ENCODE measurements around the gene PTGDR2. TPM values are rescaled to one million over a fixed set of nuclear protein-coding genes. Genes with fewer than 3 reads are reported as not detected.

The PTGDR2 gene
- total RNA-seq, 1 experiment from 2014 or later: 0.12 TPM

DNA sequence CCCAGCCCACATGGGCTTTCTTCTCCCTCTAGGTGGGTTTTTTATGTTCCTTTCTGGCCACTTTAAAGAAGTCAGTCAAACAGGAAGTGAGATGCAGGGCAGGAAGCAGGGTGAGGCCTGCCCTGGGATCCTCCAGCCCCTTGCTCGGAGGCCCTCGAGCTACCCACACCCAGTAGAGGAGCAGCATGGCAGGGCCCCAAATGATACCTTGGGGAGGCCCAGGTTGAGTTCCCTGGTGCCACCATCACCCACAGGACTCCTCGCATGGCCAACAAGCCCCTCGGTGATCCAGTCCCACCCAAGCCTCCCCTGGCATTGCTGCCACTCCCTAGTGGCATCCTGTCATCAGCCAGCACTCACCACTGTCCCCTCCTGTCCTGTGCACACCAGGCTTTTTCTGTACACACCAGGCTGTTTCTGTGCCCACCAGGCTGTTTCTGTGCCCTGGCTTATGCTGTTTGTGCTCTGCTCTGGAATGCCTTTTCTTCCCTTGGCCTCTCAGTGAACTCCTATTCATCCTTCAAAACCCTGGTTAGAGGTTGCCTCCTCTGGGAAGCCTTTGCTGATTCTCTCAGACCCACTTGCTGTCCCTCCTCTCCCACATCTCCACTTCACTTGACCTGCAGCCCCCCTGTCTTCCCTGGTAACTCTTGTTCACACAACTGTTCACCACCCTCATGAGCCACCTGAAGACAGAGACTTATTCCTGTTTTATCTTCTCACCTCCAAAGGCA, 3.1 kb upstream of the PTGDR2 start:
- CTCF ChIA-PET: no interaction called here

More for the DNA sequence above, 3.1 kb upstream of the PTGDR2 start:
- ChIA-PET POLR2A (no interaction called here), RAD21 (ENCODE audit: low non-redundant PET in 1 of 2, low total read pairs in 2 of 2, uncharacterized antibody in 2 of 2, unreplicated experiment in 2 of 2) (no interaction called here)
- no peaks in the 10 kb centered on the region for H4K20me1 ChIP-seq (ENCODE audit: insufficient read depth)
- intact Hi-C loops (cut with micrococcal nuclease): no loop called here
- H3K27ac ChIP-seq (ENCODE audit: low read depth, low read length): no peak overlapping the region
- no peak overlapping the region for H3K4me3 ChIP-seq (replicated peaks in 1 of 2; ENCODE audit: low read depth in 1 of 2, low read length in 2 of 2)
- no peaks in the 10 kb centered on the region for H3K4me1 ChIP-seq (ENCODE audit: control insufficient read depth in 1 of 2, insufficient read depth in 2 of 2, low read length in 2 of 2)
- DNase-seq (ENCODE audit: low read depth, low spot score) (no peak), ATAC-seq (no peak)
- H3K36me3 ChIP-seq (ENCODE audit: control insufficient read depth in 1 of 2, insufficient read depth in 2 of 2, low read length in 2 of 2): no peaks in the 10 kb centered on the region
- H3K9ac ChIP-seq (ENCODE audit: low read length): no peak overlapping the region
- TF ChIP-seq TCF7L2 (IDR thresholded peaks at IDR 0.05; ENCODE audit: borderline replicate concordance, extremely low read depth, insufficient read depth, insufficient read length) (no peak), JUND (IDR thresholded peaks at IDR 0.05) (no peak), FOSL1 (IDR thresholded peaks at IDR 0.05; ENCODE audit: low read depth) (no peak), POLR2AphosphoS5 (IDR thresholded peaks at IDR 0.05; ENCODE audit: low read depth, low read length) (no peak), CEBPB (IDR thresholded peaks at IDR 0.05; ENCODE audit: low read depth) (no peak), POLR2A (IDR thresholded peaks at IDR 0.05; ENCODE audit: borderline replicate concordance, extremely low read depth, insufficient read depth, insufficient read length) (no peak), YY1 (IDR thresholded peaks at IDR 0.05; ENCODE audit: extremely low read depth, insufficient replicate concordance, low read depth, low read length) (no peak), ELF1 (IDR thresholded peaks at IDR 0.05; ENCODE audit: borderline replicate concordance, low read depth) (no peak), EZH2phosphoT487 (IDR thresholded peaks at IDR 0.05; ENCODE audit: borderline replicate concordance) (no peak), SP1 (IDR thresholded peaks at IDR 0.05; ENCODE audit: low read depth) (no peak)
- TF ChIP-seq, protein P1, sequence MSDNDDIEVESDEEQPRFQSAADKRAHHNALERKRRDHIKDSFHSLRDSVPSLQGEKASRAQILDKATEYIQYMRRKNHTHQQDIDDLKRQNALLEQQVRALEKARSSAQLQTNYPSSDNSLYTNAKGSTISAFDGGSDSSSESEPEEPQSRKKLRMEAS (IDR thresholded peaks at IDR 0.05): no peak
- TF ChIP-seq, protein P2, sequence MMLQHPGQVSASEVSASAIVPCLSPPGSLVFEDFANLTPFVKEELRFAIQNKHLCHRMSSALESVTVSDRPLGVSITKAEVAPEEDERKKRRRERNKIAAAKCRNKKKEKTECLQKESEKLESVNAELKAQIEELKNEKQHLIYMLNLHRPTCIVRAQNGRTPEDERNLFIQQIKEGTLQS (IDR thresholded peaks at IDR 0.05): no peak
- TF ChIP-seq, protein P3, sequence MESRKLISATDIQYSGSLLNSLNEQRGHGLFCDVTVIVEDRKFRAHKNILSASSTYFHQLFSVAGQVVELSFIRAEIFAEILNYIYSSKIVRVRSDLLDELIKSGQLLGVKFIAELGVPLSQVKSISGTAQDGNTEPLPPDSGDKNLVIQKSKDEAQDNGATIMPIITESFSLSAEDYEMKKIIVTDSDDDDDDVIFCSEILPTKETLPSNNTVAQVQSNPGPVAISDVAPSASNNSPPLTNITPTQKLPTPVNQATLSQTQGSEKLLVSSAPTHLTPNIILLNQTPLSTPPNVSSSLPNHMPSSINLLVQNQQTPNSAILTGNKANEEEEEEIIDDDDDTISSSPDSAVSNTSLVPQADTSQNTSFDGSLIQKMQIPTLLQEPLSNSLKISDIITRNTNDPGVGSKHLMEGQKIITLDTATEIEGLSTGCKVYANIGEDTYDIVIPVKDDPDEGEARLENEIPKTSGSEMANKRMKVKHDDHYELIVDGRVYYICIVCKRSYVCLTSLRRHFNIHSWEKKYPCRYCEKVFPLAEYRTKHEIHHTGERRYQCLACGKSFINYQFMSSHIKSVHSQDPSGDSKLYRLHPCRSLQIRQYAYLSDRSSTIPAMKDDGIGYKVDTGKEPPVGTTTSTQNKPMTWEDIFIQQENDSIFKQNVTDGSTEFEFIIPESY (IDR thresholded peaks at IDR 0.05; ENCODE audit: extremely low read depth, insufficient replicate concordance, low read length): no peak
- TF ChIP-seq, protein P4, sequence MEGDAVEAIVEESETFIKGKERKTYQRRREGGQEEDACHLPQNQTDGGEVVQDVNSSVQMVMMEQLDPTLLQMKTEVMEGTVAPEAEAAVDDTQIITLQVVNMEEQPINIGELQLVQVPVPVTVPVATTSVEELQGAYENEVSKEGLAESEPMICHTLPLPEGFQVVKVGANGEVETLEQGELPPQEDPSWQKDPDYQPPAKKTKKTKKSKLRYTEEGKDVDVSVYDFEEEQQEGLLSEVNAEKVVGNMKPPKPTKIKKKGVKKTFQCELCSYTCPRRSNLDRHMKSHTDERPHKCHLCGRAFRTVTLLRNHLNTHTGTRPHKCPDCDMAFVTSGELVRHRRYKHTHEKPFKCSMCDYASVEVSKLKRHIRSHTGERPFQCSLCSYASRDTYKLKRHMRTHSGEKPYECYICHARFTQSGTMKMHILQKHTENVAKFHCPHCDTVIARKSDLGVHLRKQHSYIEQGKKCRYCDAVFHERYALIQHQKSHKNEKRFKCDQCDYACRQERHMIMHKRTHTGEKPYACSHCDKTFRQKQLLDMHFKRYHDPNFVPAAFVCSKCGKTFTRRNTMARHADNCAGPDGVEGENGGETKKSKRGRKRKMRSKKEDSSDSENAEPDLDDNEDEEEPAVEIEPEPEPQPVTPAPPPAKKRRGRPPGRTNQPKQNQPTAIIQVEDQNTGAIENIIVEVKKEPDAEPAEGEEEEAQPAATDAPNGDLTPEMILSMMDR (IDR thresholded peaks at IDR 0.05 in 2 of 3, conservative IDR thresholded peaks at IDR 0.05 in 1 of 3; ENCODE audit: borderline replicate concordance in 1 of 3, insufficient read depth in 1 of 3, low read depth in 2 of 3, low read length in 2 of 3): no peak
- no peaks in the 10 kb centered on the region for H3K9me3 ChIP-seq (ENCODE audit: control insufficient read depth in 1 of 2, insufficient read depth in 1 of 2, low read depth in 1 of 2, low read length in 2 of 2)
- BruUV-seq (replicated peaks): no TSS peak
- no peaks in the 10 kb centered on the region for H3K27me3 ChIP-seq (ENCODE audit: insufficient read depth, low read length)
- H3K4me2 ChIP-seq (ENCODE audit: low read length): no peak overlapping the region
- H3K79me2 ChIP-seq (ENCODE audit: insufficient read depth, low read length): no peaks in the 10 kb centered on the region
- H3K9me2 ChIP-seq (ENCODE audit: insufficient read depth): no peaks in the 10 kb centered on the region
- no peak overlapping the region for H2AFZ ChIP-seq (ENCODE audit: low read depth, low read length, poor library complexity, severe bottlenecking)

Measured in HCT116 (cell line).